ENCODE data around the gene TBC1D22A.
"Not testable (repeated sequence)": the region's sequence is repeated elsewhere in the genome, so short reads cannot be mapped to it uniquely, and the experiment has no call there.

The TBC1D22A gene

GRCh38 chr22:47113853-47114415 is 351.5 kb downstream of the TBC1D22A start:
- H3K9me3 ChIP-seq (ENCODE audit: insufficient read depth, low read depth, low read length): no peaks in the 10 kb centered on the region
- no peaks in the 10 kb centered on the region for H3K36me3 ChIP-seq (ENCODE audit: insufficient read depth, low read depth, low read length)
- H3K4me1 ChIP-seq (ENCODE audit: insufficient read depth, low read length): no peaks in the 10 kb centered on the region
- no peak overlapping the region for H3K4me3 ChIP-seq (ENCODE audit: low read length)
- no peak overlapping the region for H3K9ac ChIP-seq (ENCODE audit: low read depth, low read length)
- H3K27ac ChIP-seq (ENCODE audit: low read length): no peak overlapping the region
- no peaks in the 10 kb centered on the region for H3K27me3 ChIP-seq (ENCODE audit: insufficient read depth, low read length)

- no peak overlapping the region for H3K27ac ChIP-seq (ENCODE audit: low read length)
- no peaks in the 10 kb centered on the region for H3K9me3 ChIP-seq (ENCODE audit: insufficient read depth, low read depth, low read length)
- no peak overlapping the region for H3K9ac ChIP-seq (ENCODE audit: low read depth, low read length)
- no peaks in the 10 kb centered on the region for H3K27me3 ChIP-seq (ENCODE audit: insufficient read depth, low read length)
- H3K4me1 ChIP-seq (ENCODE audit: insufficient read depth, low read length): no peaks in the 10 kb centered on the region
- H3K36me3 ChIP-seq (ENCODE audit: insufficient read depth, low read depth, low read length): no peaks in the 10 kb centered on the region
- H3K4me3 ChIP-seq (ENCODE audit: low read length): no peak overlapping the region
These were observed 352.5 kb downstream of the TBC1D22A start for GRCh38 chr22:47114813-47115517.

- Histone ChIP-seq H3K4me1 (ENCODE audit: insufficient read depth, low read length) (no peaks in the 10 kb centered on the region), H3K4me3 (ENCODE audit: low read length) (no peak overlapping the region), H3K36me3 (ENCODE audit: insufficient read depth, low read depth, low read length) (no peaks in the 10 kb centered on the region), H3K9me3 (ENCODE audit: insufficient read depth, low read depth, low read length) (no peaks in the 10 kb centered on the region), H3K27ac (ENCODE audit: low read length) (no peak overlapping the region), H3K27me3 (ENCODE audit: insufficient read depth, low read length) (no peaks in the 10 kb centered on the region), H3K9ac (ENCODE audit: low read depth, low read length) (no peak overlapping the region)
These were observed 353.1 kb downstream of the TBC1D22A start for GRCh38 chr22:47115518-47115890.

GRCh38 chr22:47115921-47116320 is 353.5 kb downstream of the TBC1D22A start:
- no peaks in the 10 kb centered on the region for H3K27me3 ChIP-seq (ENCODE audit: insufficient read depth, low read length)
- no peak overlapping the region for H3K27ac ChIP-seq (ENCODE audit: low read length)
- H3K4me1 ChIP-seq (ENCODE audit: insufficient read depth, low read length): no peaks in the 10 kb centered on the region

GRCh38 chr22:47116426-47117341 is 354.2 kb downstream of the TBC1D22A start:
- Histone ChIP-seq H3K27me3 (ENCODE audit: insufficient read depth, low read length) (no peaks in the 10 kb centered on the region), H3K9me3 (ENCODE audit: insufficient read depth, low read depth, low read length) (no peaks in the 10 kb centered on the region), H3K36me3 (ENCODE audit: insufficient read depth, low read depth, low read length) (no peaks in the 10 kb centered on the region), H3K4me3 (ENCODE audit: low read length) (no peak overlapping the region), H3K27ac (ENCODE audit: low read length) (no peak overlapping the region), H3K9ac (ENCODE audit: low read depth, low read length) (no peak overlapping the region), H3K4me1 (ENCODE audit: insufficient read depth, low read length) (no peaks in the 10 kb centered on the region)

More at GRCh38 chr22:47115921-47116320, 353.5 kb downstream of the TBC1D22A start:
- Histone ChIP-seq H3K9me3 (ENCODE audit: insufficient read depth, low read depth, low read length) (no peaks in the 10 kb centered on the region), H3K9ac (ENCODE audit: low read depth, low read length) (no peak overlapping the region), H3K36me3 (ENCODE audit: insufficient read depth, low read depth, low read length) (no peaks in the 10 kb centered on the region), H3K4me3 (ENCODE audit: low read length) (no peak overlapping the region)

- not testable (repeated sequence) for H3K27me3 ChIP-seq (ENCODE audit: insufficient read depth, low read length); H3K9me3 ChIP-seq (ENCODE audit: insufficient read depth, low read depth, low read length); H3K27ac ChIP-seq (ENCODE audit: low read length); H3K4me1 ChIP-seq (ENCODE audit: insufficient read depth, low read length); H3K9ac ChIP-seq (ENCODE audit: low read depth, low read length); H3K4me3 ChIP-seq (ENCODE audit: low read length); H3K36me3 ChIP-seq (ENCODE audit: insufficient read depth, low read depth, low read length)
These were observed 355.0 kb downstream of the TBC1D22A start for GRCh38 chr22:47117442-47117841.

GRCh38 chr22:47119181-47119580 is 356.7 kb downstream of the TBC1D22A start:
- H3K9me3 ChIP-seq (ENCODE audit: insufficient read depth, low read depth, low read length): no peaks in the 10 kb centered on the region
- no peaks in the 10 kb centered on the region for H3K27me3 ChIP-seq (ENCODE audit: insufficient read depth, low read length)

GRCh38 chr22:47120399-47120798 is 357.9 kb downstream of the TBC1D22A start:
- Histone ChIP-seq H3K9me3 (ENCODE audit: insufficient read depth, low read depth, low read length) (no peaks in the 10 kb centered on the region), H3K4me1 (ENCODE audit: insufficient read depth, low read length) (no peaks in the 10 kb centered on the region), H3K27me3 (ENCODE audit: insufficient read depth, low read length) (no peaks in the 10 kb centered on the region), H3K9ac (ENCODE audit: low read depth, low read length) (no peak overlapping the region), H3K4me3 (ENCODE audit: low read length) (no peak overlapping the region), H3K27ac (ENCODE audit: low read length) (no peak overlapping the region), H3K36me3 (ENCODE audit: insufficient read depth, low read depth, low read length) (no peaks in the 10 kb centered on the region)

More at GRCh38 chr22:47119181-47119580, 356.7 kb downstream of the TBC1D22A start:
- no peak overlapping the region for H3K4me3 ChIP-seq (ENCODE audit: low read length)
- no peaks in the 10 kb centered on the region for H3K4me1 ChIP-seq (ENCODE audit: insufficient read depth, low read length)
- no peaks in the 10 kb centered on the region for H3K36me3 ChIP-seq (ENCODE audit: insufficient read depth, low read depth, low read length)
- no peak overlapping the region for H3K27ac ChIP-seq (ENCODE audit: low read length)
- no peak overlapping the region for H3K9ac ChIP-seq (ENCODE audit: low read depth, low read length)

- Histone ChIP-seq H3K27me3 (ENCODE audit: insufficient read depth, low read length) (no peaks in the 10 kb centered on the region), H3K4me3 (ENCODE audit: low read length) (no peak overlapping the region), H3K27ac (ENCODE audit: low read length) (no peak overlapping the region), H3K9me3 (ENCODE audit: insufficient read depth, low read depth, low read length) (no peaks in the 10 kb centered on the region), H3K4me1 (ENCODE audit: insufficient read depth, low read length) (no peaks in the 10 kb centered on the region), H3K36me3 (ENCODE audit: insufficient read depth, low read depth, low read length) (no peaks in the 10 kb centered on the region), H3K9ac (ENCODE audit: low read depth, low read length) (no peak overlapping the region)
These were observed 359.3 kb downstream of the TBC1D22A start for GRCh38 chr22:47121791-47122190.

- H3K27me3 ChIP-seq (ENCODE audit: insufficient read depth, low read length): no peaks in the 10 kb centered on the region
- H3K27ac ChIP-seq (ENCODE audit: low read length): no peak overlapping the region
- no peaks in the 10 kb centered on the region for H3K36me3 ChIP-seq (ENCODE audit: insufficient read depth, low read depth, low read length)
- no peaks in the 10 kb centered on the region for H3K9me3 ChIP-seq (ENCODE audit: insufficient read depth, low read depth, low read length)
- H3K4me1 ChIP-seq (ENCODE audit: insufficient read depth, low read length): no peaks in the 10 kb centered on the region
- H3K9ac ChIP-seq (ENCODE audit: low read depth, low read length): no peak overlapping the region
- no peak overlapping the region for H3K4me3 ChIP-seq (ENCODE audit: low read length)
These were observed 360.1 kb downstream of the TBC1D22A start for GRCh38 chr22:47122441-47123000.

GRCh38 chr22:47123006-47123826 is 360.8 kb downstream of the TBC1D22A start:
- H3K9me3 ChIP-seq (ENCODE audit: insufficient read depth, low read depth, low read length): no peaks in the 10 kb centered on the region
- no peak overlapping the region for H3K4me3 ChIP-seq (ENCODE audit: low read length)
- no peak overlapping the region for H3K9ac ChIP-seq (ENCODE audit: low read depth, low read length)
- no peak overlapping the region for H3K27ac ChIP-seq (ENCODE audit: low read length)
- no peaks in the 10 kb centered on the region for H3K4me1 ChIP-seq (ENCODE audit: insufficient read depth, low read length)
- no peaks in the 10 kb centered on the region for H3K27me3 ChIP-seq (ENCODE audit: insufficient read depth, low read length)
- H3K36me3 ChIP-seq (ENCODE audit: insufficient read depth, low read depth, low read length): no peaks in the 10 kb centered on the region
